Left ventricle myocardium superior (tissue), 1 donor: ENCODE data around the gene HSPD1. TPM values are rescaled to one million over a fixed set of nuclear protein-coding genes. Genes with fewer than 3 reads are reported as not detected.

Experiments
- ATAC-seq: fragments of 200-7000 bp; cut with Tn5 transposase; one replicate; pipeline ENCODE4 v1.9.1; 2020; ENCODE audit warnings: mild to moderate bottlenecking, moderate library complexity
- DNase-seq: peaks from one replicate; pipeline ENCODE4 v3.0.0-alpha.2; 2020
- intact Hi-C: fragments of 100-400 bp; cut with micrococcal nuclease; formaldehyde crosslinking; loops from one replicate; pipeline ENCODE4 v1.11.0; 2022
- long read RNA-seq: library from polyadenylated mRNA; unstranded; transcript quantifications from one replicate; pipeline ENCODE4 v2.0.0, GENCODE V29; 2021
- total RNA-seq: library from RNA; stranded (reverse); fragmentation: NEBNext Ultra II Directional; extraction: Animal tissue kit (Norgen Biotek cat#: 25700); gene quantifications from one replicate; pipeline ENCODE4 v1.2.1, GENCODE V29; 2021
- donor health status: DM: no; HTN: yes; CAD: no; lungs with severe emphysema.

HSPD1 gene
- total RNA-seq: 152 TPM
- long read RNA-seq, transcript HSPD1-201 (12 exons, 2,299 nt): minor isoform, 5 of 305 reads
- long read RNA-seq, transcript HSPD1-202 (12 exons, 2,455 nt): major isoform, 173 of 305 reads
- long read RNA-seq, partial matches to known transcripts: 110 of 305 reads
- long read RNA-seq, other reads (novel, unspliced or antisense): 17 of 305 reads

DNA sequence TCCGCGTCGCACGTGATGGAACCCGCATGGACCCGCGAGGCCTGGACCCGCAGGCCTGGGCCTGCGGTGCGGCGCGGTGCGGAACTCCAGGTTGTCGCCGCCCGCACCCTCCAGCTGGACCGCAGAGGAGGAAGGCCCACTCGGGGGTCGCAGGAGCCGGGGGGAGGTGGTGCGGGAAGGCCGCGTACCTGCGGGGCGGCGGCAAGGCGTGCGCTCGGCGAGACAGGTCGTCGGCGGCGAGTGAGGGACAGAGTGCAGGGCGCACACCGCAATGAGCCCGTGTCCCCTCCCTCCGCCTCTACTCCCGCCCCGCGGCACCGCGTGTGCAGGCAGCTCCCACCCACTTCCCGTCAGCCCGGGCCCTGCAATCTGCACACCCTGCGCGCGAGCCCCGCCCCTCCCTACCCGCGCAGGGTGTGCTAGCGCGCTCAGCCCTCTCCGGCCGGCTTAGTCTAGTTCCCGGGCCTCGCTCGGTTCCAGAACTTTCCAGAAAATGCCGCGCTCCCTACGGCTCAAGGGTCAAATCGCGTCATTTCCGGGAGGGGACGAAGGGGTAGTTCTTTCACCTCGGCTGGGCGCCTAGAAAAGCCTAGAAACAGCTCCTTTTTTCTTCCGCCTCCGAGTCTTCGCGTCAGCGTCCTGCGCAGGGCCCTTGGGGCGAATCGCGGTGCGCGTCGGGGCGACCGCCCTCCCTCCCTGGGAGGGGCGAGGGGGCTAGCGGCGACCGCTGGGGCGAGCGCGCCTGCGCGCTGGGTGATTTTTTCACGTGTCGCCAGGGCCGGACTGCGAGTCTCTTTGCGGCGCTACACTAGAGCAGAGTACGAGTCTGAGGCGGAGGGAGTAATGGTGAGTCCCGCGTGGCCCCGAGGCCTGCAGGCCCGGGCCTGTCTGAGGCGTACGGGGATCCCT lies at the start of gene HSPD1, which contains the start of gene HSPE1:
Gene HSPD1, minus strand, starts transcription at position 247 of the 909 bp plus-strand sequence. CDS start 992 bp downstream, outside the sequence.
Gene HSPE1, plus strand, starts transcription at position 786 of the 909 bp plus-strand sequence. Its CDS starts 58 bp downstream, at position 844.
- peak; percentile 97 for ATAC-seq
- intact Hi-C loops: loop anchor here (10.0 kb wide), 1 partner anchor 95 kb away; no protein-coding TSS in a partner anchor

GRCh38 chr2:197548582-197548981 lies 48.9 kb upstream of the HSPD1 start:
- DNase-seq (no peak), ATAC-seq (no peak)
- intact Hi-C loops: no loop called here

More for the DNA sequence above, at the start of gene HSPD1, which contains the start of gene HSPE1:
- peak; percentile 98 for DNase-seq

DNA sequence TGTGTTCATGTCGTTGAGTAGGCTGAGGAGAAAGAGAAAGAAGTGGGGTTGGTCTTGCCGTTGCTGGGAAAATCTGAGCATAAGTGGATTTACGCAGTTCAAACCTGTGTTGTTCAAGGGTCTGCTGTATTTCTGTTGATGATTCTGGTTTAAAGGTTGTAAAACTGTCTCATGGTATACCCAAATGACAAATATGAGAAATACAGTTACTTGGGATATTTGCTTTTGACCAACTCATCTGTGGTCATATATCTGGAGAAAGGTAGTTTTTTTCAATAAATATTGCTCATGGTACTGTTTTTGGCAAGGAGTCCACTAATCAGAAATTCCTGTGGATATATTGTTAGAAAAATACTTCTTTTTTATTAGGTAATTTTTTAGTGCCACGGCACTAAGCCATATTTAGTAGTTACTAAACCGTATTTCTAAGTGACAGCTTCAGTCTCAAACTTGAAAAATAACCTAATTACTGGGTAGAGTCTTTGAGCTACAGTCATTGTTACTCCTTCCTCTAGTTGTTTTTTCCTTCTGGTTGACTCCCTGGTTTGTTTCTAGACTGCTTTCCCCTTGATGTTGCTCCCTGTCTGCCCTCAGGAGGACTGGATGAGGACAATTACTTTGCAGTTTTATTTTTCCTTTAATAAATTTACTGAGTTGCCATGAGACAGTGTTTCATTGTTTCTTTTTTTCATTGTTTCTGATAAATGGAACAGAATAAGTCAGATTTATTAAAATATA lies 47.7 kb upstream of the HSPD1 start:
- intact Hi-C loops: no loop called here
- DNase-seq (no peak), ATAC-seq (no peak)

GRCh38 chr2:197543206-197543605 lies 43.6 kb upstream of the HSPD1 start:
- DNase-seq (no peak), ATAC-seq (no peak)

DNA sequence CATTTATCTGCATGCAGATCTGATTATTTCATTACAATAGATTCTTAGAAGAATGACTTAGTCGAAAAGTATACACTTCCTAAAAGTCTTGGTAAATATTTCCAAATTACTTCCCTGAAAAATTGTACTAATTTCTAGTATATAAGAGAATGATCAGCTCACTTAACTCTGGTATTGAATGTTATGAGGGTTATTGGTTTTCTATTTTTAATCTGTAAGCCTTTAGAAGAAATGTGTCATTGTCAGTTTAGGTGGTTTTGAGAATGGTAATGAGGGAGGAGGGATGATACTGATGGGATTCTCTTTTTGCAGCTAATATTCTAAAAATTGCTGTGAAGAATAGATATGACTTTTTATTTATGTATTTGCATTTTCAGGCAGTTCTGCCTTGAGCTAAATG lies 40.1 kb upstream of the HSPD1 start:
- intact Hi-C loops: no loop called here
- no peak for ATAC-seq
- no peak for DNase-seq

More at GRCh38 chr2:197543206-197543605, 43.6 kb upstream of the HSPD1 start:
- intact Hi-C loops: no loop called here

DNA sequence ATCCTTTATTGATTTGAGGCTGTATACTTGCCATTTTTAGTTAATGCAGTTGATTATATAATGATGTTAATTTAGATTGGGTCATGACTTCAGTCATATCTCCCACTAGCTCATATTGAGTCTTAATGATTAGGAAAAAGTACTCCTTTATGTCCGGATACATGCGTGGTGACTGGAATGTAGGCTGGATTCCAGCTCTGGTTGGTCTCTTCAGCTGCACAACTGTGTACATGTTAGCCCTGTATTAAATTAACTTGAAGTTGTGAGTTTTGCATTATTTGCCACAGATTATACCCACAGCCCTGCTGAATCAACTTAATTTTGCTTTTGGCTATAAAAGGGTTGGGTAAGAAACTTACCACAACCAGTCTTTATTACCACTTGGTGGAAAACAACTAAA lies 38.8 kb upstream of the HSPD1 start:
- intact Hi-C loops: no loop called here
- ATAC-seq (peak; percentile 27), DNase-seq (no peak)

DNA sequence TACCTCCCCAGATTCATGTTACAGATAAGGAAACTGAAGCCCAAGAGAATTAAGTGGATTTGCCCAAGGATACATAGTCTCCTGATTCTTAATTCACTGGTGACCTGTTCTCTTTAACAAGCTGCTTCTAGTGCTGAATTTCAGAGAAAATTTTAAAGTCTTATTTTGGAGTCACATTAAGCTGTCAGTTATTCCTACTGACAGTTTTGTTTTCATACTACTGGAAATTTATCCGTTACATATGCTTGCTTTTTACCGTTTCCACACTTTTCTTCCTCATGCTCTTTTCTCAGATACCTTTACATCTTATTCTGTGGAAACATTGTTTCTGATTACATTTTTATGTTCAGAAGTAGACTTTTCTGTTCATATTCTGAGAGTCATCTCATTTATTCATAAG lies 17.5 kb upstream of the HSPD1 start:
- intact Hi-C loops: no loop called here
- ATAC-seq (no peak), DNase-seq (no peak)

- DNase-seq: no peak
- no peak for ATAC-seq
- intact Hi-C loops: no loop called here
Measured at GRCh38 chr2:197516393-197516761, 16.7 kb upstream of the HSPD1 start.

GRCh38 chr2:197515739-197516392 lies 16.2 kb upstream of the HSPD1 start, which contains the start of gene MOB4:
TSS of gene MOB4 (plus strand) at chr2:197516066. CDS start at chr2:197516087, 21 bp downstream.
- intact Hi-C loops: no loop called here
- ATAC-seq (peak; percentile 99), DNase-seq (peak; percentile 97)

GRCh38 chr2:197515315-197515738 lies 15.7 kb upstream of the HSPD1 start:
- DNase-seq (no peak), ATAC-seq (peak; percentile 1)
- intact Hi-C loops: no loop called here

- intact Hi-C loops: no loop called here
- DNase-seq (no peak), ATAC-seq (no peak)
Measured at GRCh38 chr2:197514754-197515153, 15.1 kb upstream of the HSPD1 start.

GRCh38 chr2:197513915-197514314 lies 14.3 kb upstream of the HSPD1 start:
- ATAC-seq (no peak), DNase-seq (no peak)
- intact Hi-C loops: no loop called here

GRCh38 chr2:197506658-197507057 lies 7.0 kb upstream of the HSPD1 start:
- intact Hi-C loops: no loop called here

DNA sequence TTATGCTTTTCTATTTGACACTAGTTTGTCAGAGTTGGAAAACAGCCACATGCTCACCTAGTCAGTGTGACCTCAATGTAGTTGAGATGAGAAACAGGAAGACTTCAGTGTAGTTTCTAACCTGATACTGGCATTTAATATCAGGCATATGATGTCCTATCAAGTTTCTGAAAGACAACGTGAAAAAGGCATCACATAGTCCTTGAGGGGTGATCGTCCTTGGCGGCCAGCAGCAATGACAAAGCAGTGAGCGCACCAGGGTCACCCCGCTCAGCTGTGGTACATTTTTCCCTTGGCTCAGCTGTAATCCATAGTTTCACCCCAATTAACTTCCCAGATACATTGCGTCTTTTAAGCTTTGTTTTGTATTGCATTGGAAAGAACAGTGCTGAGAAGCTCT lies 4.9 kb upstream of the HSPD1 start:
- no peak for ATAC-seq
- DNase-seq: no peak
- intact Hi-C loops: no loop called here

More at GRCh38 chr2:197506658-197507057, 7.0 kb upstream of the HSPD1 start:
- ATAC-seq (no peak), DNase-seq (no peak)

- DNase-seq (no peak), ATAC-seq (no peak)
- intact Hi-C loops: no loop called here
Measured at GRCh38 chr2:197504000-197504399, 4.4 kb upstream of the HSPD1 start.

- intact Hi-C loops: no loop called here
- no peak for ATAC-seq
Measured at GRCh38 chr2:197502685-197503084, 3.0 kb upstream of the HSPD1 start.

GRCh38 chr2:197502201-197502600 lies 2.6 kb upstream of the HSPD1 start:
- intact Hi-C loops: no loop called here
- ATAC-seq: no peak
- DNase-seq: no peak

More at GRCh38 chr2:197502685-197503084, 3.0 kb upstream of the HSPD1 start:
- no peak for DNase-seq

DNA sequence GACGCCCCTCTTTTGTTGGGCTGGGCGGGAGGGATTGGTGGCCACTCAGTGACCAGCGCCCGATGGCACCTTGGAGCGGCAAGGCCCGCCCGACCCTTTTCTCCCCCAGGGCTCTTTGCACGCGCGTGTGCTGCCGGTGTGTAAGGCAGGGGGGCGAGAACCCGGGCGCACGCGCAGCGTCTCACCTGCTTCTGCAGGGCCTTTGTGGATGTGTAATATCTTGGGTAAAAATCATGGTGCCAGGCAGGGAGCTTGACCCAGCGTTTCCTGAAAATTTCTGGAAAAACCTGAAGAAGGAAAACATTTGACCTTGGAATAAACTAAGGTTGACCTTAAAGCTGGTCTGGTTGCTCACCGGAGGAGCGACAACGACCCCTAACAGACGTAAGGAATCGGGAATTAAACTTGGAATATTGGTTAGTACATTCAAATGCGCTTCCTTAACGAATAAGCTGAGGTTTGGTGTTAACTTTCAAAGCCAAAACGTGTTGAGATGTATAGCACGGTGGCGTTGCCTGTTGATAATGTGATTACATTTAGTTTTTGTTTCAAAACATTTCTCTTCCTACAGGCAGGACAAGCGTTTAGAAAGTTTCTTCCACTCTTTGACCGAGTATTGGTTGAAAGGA lies 977 bp upstream of the HSPD1 start:
- ATAC-seq (peak; percentile 7), DNase-seq (no peak)
- intact Hi-C loops: no loop called here
